Measurements from ENCODE around the gene SMAD9.

Gene SMAD9

GRCh38 chr13:36919833-36920615, at the start of gene SMAD9:
Gene SMAD9 (minus strand): TSS chr13:36920238. CDS start chr13:36879689, 40,549 bp downstream.
- DNase-seq (ENCODE audit: low read depth): peak; percentile 18

DNA sequence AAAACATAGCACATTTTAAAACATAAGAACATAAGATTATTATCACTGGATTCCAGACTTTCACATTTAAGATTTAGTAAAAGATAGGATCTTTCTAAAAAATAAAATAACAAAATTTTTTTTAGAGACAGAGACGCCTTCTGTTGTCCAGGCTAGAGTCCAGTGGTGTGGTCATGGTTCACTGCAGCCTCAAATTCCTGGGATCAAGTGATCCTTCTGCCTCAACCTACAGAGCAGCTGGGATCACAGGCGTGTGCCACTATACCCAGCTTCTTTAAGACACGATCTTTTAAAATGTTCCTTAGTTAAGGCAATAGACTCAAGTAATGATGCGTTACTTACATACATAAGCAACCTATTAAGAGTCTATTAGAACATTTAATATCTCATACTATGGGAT, 46.4 kb upstream of the SMAD9 start:
- no peak for DNase-seq (ENCODE audit: low read depth)

GRCh38 chr13:36965767-36966166, 45.7 kb upstream of the SMAD9 start:
- peak; percentile 42 for DNase-seq (ENCODE audit: low read depth)

DNA sequence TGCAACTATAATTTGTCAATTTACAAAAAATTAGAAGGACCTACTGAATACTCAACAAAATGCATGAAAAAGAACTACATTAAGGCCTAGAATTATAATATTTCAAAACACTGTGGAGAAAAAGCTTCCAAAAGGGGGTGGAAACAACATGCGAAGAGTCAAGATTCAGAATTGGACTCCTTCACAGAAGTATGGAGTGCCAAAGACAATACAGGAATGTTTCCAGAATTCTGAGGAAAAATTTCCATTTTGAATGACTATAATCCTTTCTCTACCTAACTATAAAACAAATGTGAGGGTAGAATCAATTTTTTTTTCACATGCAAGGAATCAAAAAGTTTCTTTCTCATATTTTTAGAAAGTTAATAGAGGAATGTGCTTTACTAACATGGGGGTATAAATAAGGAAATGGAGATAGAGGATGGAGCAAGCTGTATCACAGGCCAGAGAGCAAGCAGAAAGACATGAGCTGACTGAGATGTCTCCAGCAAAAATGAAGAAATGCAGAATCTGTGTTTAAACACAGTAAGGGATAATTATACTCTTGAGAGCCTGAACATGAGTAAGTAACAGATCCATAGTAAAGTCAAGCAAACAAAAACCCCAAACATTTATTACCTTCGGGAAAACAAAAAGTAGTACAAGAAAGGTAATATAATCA, 39.5 kb upstream of the SMAD9 start:
- DNase-seq (ENCODE audit: low read depth): no peak

GRCh38 chr13:36954542-36954941, 34.5 kb upstream of the SMAD9 start:
- no peak for DNase-seq (ENCODE audit: low read depth)

DNA sequence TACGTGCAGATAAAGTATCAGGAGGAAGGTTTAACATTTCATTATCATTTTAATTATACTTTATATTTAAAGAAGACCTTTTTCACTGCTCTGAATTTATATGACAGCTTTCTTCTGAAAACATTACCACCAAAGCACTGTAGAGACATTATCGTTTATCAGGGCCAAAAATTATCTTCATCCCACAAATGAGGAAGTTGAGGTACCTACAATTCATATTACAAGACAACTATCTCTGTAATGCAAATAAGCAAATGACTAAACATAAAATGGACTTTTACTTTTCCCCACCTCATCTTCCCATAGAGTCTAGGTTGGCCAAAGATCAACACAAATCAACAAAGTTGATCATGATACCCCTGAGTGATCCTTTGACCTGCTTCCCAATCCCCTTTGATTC, 30.9 kb upstream of the SMAD9 start:
- DNase-seq (ENCODE audit: low read depth): no peak

DNA sequence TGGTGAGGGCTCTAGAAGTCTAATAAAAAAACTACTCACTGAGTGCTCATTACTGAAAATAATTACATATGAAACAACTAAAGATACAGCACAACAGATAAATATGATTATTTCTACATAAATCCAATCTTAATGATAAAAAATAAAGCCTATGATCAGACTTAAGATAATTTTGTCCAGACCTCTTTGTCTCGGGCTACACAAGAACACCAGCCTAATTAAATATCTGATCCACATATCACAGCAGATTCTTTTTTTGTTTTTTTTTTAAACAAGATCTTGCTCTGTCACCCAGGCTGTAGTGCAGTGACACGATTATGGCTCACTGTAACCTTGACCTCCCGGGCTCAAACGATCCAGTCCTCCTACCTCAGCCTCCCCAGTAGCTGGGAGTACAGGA, 30.3 kb upstream of the SMAD9 start:
- no peak for DNase-seq (ENCODE audit: low read depth)

DNA sequence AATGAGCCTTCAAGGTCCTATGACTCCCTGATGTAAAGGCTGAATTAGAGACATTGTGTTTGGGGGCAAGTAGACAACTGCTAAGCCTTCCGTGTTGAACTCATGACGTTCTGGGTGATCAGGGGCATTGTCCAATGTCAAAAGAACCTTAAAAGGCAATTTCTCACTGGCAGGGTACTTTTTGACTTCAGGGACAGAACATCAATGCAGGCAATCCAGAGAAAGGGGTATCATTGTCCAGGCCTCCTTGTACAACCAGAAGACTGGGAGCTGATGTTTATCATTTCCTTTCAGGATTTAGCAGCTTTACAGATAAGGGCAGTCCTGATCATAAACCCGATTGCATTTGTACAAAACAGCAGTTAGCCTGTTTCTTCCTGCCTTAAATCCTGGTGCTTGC, 25.0 kb upstream of the SMAD9 start:
- no peak for DNase-seq (ENCODE audit: low read depth)

- DNase-seq (ENCODE audit: low read depth): no peak
These were observed 5.6 kb upstream of the SMAD9 start for GRCh38 chr13:36925603-36926002.

DNA sequence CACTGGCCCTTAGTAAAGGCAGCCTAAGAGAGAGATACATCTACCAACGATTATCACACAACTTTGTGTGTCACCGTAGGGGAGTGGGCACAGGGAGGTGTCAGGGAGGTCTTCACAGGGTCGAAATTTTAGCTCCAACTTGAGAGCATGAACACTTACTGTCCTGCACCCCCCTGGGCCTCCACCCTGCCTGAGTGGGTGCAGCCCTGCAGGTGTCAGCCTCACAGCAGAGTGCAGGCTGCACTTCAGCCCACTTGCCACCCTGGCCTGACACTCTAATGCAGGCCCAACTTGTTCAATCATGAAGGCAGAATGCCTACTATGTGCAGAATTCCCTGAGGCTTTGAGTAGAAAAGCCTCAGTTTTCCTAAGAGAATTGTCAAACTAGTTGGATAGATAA, 4.0 kb upstream of the SMAD9 start:
- DNase-seq (ENCODE audit: low read depth): no peak

- no peak for DNase-seq (ENCODE audit: low read depth)
These were observed 1.7 kb upstream of the SMAD9 start for GRCh38 chr13:36921631-36922301.

- no peak for DNase-seq (ENCODE audit: low read depth)
These were observed 663 bp upstream of the SMAD9 start for GRCh38 chr13:36920616-36921185.

DNA sequence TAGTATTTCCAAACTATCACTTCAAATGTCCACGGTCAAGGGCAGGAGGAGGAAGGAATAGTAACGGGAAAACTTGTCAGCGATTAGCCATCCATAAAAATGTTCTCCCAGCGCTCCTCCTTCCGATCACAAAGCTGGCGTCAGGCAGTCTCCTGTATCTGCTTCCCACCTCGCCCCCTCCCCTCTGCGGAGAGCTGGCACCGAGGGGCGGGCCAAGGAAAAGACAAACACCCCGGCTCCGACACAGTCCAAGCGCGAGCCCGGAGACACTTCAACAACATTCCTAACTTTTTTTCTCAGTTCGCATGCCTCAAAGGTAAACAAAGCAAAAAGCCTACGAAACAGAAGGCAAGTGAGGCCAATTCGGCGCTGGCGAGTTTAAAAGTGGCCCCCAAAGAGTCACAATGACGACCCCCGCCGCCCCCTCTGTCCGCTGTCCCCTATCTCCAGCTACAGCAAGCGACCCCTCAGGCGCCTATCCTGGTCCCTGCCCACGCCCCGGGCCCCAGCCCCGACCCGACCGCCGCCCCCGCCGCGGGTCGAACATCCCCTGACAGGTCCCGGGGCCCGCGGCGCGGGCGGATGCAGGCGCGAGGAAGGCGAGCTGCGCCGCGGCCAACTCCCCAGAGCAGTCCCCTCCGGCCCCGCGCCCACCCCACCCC, 736 bp downstream of the SMAD9 start:
- peak; percentile 4 for DNase-seq (ENCODE audit: low read depth)

DNA sequence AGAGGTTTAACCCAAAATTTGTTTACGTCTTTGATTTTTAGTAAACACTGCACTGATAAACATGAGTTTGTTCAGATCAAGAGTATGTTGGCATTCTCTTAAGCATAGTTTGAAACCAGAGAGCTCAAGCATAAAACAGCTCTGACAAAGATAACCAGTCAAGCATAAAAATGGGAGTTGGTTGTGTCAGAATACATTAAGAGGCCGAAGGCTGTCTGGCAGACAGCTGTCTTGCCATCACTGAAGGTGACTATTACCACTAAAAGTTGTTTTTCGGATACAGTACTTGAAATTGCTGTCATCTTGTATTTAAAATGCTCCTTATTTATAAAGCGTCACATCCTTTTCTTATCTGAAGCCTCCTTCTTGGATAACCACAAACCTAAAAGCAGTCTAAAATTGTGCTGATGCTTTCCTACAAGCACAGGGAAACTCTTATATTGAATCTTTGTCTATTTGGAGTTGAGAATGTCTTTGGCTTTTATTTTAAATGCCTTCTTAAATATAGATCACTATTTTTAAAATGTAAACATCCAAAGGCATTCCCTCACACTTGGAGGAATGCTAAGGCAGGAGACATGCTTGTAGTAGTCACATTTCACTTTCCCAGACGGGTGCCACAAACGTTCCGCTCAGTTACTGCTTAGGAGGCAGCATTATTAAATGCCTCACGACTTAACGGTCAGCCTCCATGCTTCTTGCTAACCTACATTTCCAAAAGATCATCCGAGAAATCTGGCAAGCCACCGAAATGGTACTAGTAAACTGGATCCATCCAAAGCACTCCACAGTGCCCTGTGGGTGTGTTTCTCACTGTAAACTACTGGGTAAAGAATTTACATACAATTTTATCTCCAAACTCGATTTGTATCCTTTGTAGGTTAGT, 1.5 kb downstream of the SMAD9 start:
- peak; percentile 5 for DNase-seq (ENCODE audit: low read depth)

DNA sequence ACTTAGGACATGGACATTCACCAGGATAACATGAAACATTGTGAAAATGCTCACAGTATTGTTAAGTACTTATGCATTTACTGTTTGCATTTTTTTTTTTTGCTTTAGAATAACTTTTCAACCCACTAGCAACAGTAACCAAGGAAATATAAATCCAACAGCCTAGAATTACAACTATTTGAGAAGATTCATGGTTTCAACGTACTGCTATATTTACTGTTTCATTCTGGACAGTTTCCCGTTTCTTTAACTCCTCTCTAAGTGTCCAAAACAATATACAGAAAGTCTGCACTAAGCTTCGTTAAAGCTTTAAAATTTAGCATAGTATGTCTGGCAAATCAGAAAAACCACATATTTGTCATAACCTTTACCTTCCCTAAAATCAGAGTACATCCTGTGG, 2.7 kb downstream of the SMAD9 start:
- no peak for DNase-seq (ENCODE audit: low read depth)

DNA sequence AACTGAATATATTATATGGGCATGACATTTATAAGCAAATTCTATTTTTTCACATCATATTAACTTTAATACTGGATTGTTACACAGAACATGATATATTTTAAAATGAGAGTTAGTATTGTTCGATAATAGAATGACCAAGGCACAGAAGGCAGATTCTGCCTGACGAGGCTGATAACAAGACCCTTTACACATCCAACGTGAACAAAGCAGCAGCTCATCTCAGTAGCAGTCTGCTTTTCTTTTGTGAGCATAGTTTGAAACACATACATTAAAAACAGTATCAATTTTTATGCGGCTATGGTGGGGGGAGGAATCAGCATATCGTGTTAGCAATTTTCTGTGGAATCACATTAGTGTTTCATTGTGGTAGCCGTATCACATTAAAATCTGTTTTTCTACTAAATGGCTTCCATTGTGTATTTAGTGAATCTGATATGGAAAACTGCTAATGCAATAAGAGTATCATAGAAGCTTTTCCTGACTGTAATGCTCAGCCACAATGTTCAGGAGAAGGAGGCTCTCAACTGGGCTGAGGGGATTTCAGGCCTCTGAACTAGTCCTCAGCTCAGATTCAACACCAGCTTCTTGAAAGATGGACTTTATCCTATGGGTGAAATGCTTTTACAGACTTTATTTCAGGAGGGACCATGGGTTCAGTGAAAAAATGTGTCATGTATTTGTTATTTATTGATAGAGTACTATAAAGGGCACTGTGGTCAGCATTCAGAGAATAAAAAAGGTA, 4.0 kb downstream of the SMAD9 start:
- DNase-seq (ENCODE audit: low read depth): no peak

- no peak for DNase-seq (ENCODE audit: low read depth)
These were observed 4.9 kb downstream of the SMAD9 start for GRCh38 chr13:36915106-36915505.

DNA sequence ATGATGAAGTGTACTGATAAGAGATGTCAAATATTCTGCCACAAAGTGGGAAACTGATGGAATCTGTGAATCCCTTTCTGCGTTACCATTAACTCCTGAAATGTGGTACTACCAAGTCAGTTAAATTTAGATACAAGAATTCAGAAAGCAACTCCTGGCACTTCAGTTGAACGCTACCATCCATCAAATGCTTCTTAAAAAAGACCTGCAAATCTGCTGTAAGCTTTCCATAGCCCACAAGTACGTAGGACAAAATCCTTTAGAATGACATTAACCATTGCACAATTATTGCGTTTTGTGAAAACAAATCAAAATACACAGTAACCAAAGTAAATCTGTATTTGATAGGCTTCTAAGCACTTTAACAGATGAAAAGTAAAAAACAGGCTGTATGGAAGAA, 5.4 kb downstream of the SMAD9 start:
- no peak for DNase-seq (ENCODE audit: low read depth)

DNA sequence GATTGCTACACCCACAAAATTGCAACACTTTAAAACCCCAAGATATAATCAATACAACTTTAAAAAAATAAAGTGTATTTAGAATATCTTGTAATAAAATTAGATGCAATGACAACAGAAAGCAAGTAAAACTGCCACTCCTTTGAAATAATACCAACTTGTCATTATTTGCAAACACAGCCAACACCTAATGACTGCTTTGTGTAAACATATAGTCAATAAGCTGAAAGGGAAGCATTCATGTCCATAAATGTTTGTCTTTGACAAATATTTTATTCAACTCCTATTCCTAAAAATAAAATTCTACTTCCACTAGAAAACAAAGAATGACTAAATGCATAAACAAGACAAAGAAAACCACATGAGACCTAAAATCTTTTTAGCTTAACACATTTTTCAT, 6.6 kb downstream of the SMAD9 start:
- no peak for DNase-seq (ENCODE audit: low read depth)

DNA sequence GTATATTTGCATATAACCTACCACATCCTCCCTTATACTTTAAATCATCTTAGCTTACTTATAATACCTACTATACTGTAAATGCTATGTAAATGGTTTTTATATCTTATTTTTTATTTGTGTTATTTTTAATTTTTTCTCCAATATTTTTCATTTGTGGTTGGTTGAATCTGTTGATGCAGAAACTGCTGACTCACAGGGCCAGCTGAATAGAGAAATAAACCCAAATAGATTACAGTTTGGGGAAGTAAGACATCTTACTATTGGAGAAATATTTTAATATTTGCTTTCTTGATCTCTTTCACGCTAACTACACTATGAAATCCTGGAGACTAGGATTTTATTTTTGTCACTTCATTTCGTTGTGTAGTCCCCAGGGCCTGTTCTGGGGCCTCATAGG, 7.1 kb downstream of the SMAD9 start:
- no peak for DNase-seq (ENCODE audit: low read depth)

- no peak for DNase-seq (ENCODE audit: low read depth)
These were observed 7.7 kb downstream of the SMAD9 start for GRCh38 chr13:36912369-36912768.

Measured in GM04504 (cell line).